ENCODE data around the gene GJC3. TPM values are rescaled to one million over a fixed set of nuclear protein-coding genes. Genes with fewer than 3 reads are reported as not detected.

The GJC3 gene
- total RNA-seq, 1 experiment from 2014 or later: not detected

Other genes starting within 250 kb of the GJC3 start
- 1.9 and 3.8 TPM in 2 replicates for gene CYP3A5, start 249.6 kb downstream of the GJC3 start, total RNA-seq (2014; rRNA removed; shearing (Covaris generic))
- gene CYP3A7, start 194.4 kb downstream of the GJC3 start, total RNA-seq (2014; rRNA removed; shearing (Covaris generic)): not detected in 2 replicates
- not detected in 2 replicates for gene CYP3A4, start 145.4 kb downstream of the GJC3 start, total RNA-seq (2014; rRNA removed; shearing (Covaris generic))
- gene CYP3A43, start 101.6 kb downstream of the GJC3 start, total RNA-seq (2014; rRNA removed; shearing (Covaris generic)): not detected in 2 replicates
- not detected in 2 replicates for gene OR2AE1, start 52.6 kb downstream of the GJC3 start, total RNA-seq (2014; rRNA removed; shearing (Covaris generic))
- gene TRIM4, start 10.1 kb downstream of the GJC3 start, total RNA-seq (2014; rRNA removed; shearing (Covaris generic)): 11.1 and 12.7 TPM in 2 replicates
- not detected in 2 replicates for gene AZGP1, start 46.4 kb upstream of the GJC3 start, total RNA-seq (2014; rRNA removed; shearing (Covaris generic))
- gene ZKSCAN1, start 86.0 kb upstream of the GJC3 start, total RNA-seq (2014; rRNA removed; shearing (Covaris generic)): 11.5 and 15.5 TPM in 2 replicates
- gene ZSCAN21, start 120.2 kb upstream of the GJC3 start, total RNA-seq (2014; rRNA removed; shearing (Covaris generic)): 11.2 and 14.3 TPM in 2 replicates
- 23.0 and 26.2 TPM in 2 replicates for gene ZNF3, start 152.1 kb upstream of the GJC3 start, total RNA-seq (2014; rRNA removed; shearing (Covaris generic))
- 70.3 and 74.6 TPM in 2 replicates for gene COPS6, start 159.3 kb upstream of the GJC3 start, total RNA-seq (2014; rRNA removed; shearing (Covaris generic))
- 215 and 227 TPM in 2 replicates for gene MCM7, start 171.8 kb upstream of the GJC3 start, total RNA-seq (2014; rRNA removed; shearing (Covaris generic))
- 28.6 and 66.9 TPM in 2 replicates for gene AP4M1, start 172.0 kb upstream of the GJC3 start, total RNA-seq (2014; rRNA removed; shearing (Covaris generic))
- gene TAF6, start 189.7 kb upstream of the GJC3 start, total RNA-seq (2014; rRNA removed; shearing (Covaris generic)): 56.2 and 57.3 TPM in 2 replicates
- 37.3 and 42.0 TPM in 2 replicates for gene CNPY4, start 190.0 kb upstream of the GJC3 start, total RNA-seq (2014; rRNA removed; shearing (Covaris generic))
- gene MBLAC1, start 197.3 kb upstream of the GJC3 start, total RNA-seq (2014; rRNA removed; shearing (Covaris generic)): 1.4 and 2.9 TPM in 2 replicates
- 154 and 178 TPM in 2 replicates for gene LAMTOR4, start 219.3 kb upstream of the GJC3 start, total RNA-seq (2014; rRNA removed; shearing (Covaris generic))
- 9.0 and 11.2 TPM in 2 replicates for gene TRAPPC14, start 229.1 kb upstream of the GJC3 start, total RNA-seq (2014; rRNA removed; shearing (Covaris generic))
- gene GAL3ST4, start 239.0 kb upstream of the GJC3 start, total RNA-seq (2014; rRNA removed; shearing (Covaris generic)): 0.07 and 0.46 TPM in 2 replicates
- 4.6 and 7.4 TPM in 2 replicates for gene GPC2, start 247.8 kb upstream of the GJC3 start, total RNA-seq (2014; rRNA removed; shearing (Covaris generic))
- gene STAG3, start 248.3 kb upstream of the GJC3 start, total RNA-seq (2014; rRNA removed; shearing (Covaris generic)): 2.9 and 9.0 TPM in 2 replicates